Gastrocnemius medialis (tissue), 4 donors: ENCODE results near the gene C2orf74. TPM values are rescaled to one million over a fixed set of nuclear protein-coding genes. Genes with fewer than 3 reads are reported as not detected.
A peak's percentile ranks its signal among the peaks of the same experiment; 100 is the strongest.

Experiments
- ATAC-seq, 2 donors: fragments of 150-250 bp; one replicate each; pipeline ENCODE4 v1.9.1; 2016
- DNase-seq, 2 donors: peaks; one replicate each; pipeline ENCODE4 v3.0.0-alpha.2; 2019
- H3K27ac ChIP-seq, 4 donors: fragments of 200-600 bp; sonication (generic); 1 replicate in 1 of 4; 2 replicates in 3 of 4; pipeline ENCODE4 v1.5.1; 2016 to 2018; ENCODE audit warnings: mild to moderate bottlenecking in 2 of 4, moderate library complexity in 1 of 4
- H3K27me3 ChIP-seq, 3 donors: fragments of 200-600 bp; sonication (generic) in 2 of 3; 1 replicate in 1 of 3; 2 replicates in 2 of 3; pipeline versions ENCODE4 v1.5.1 to v1.6.0; 2016 to 2019; ENCODE audit warnings: mild to moderate bottlenecking in 1 of 3, moderate library complexity in 1 of 3
- H3K36me3 ChIP-seq, 2 donors: fragments of 200-600 bp; sonication (generic) in 1 of 2; one replicate each; pipeline ENCODE4 v1.5.1; 2017 to 2018
- H3K4me1 ChIP-seq, 2 donors: fragments of 200-600 bp; sonication (generic) in 1 of 2; one replicate each; pipeline ENCODE4 v1.5.1; 2016 to 2017; ENCODE audit warnings: mild to moderate bottlenecking in 2 of 2
- H3K4me3 ChIP-seq, 4 donors: fragments of 200-600 bp; sonication (generic) in 3 of 4; 1 replicate in 1 of 4; 2 replicates in 3 of 4; pipeline ENCODE4 v1.5.1; 2016 to 2019; ENCODE audit warnings: mild to moderate bottlenecking in 2 of 4
- H3K9me3 ChIP-seq, 3 donors: fragments of 200-600 bp; sonication (generic) in 2 of 3; 1 replicate in 1 of 3; 2 replicates in 2 of 3; pipeline ENCODE4 v1.5.1; 2016 to 2019
- POLR2A ChIP-seq, 2 donors: fragments of 450-650 bp; IDR thresholded peaks; one replicate each; pipeline ENCODE4 v1.6.1; 2017; ENCODE audit warnings: antibody characterized with exemption in 2 of 2, mild to moderate bottlenecking in 2 of 2, moderate library complexity in 2 of 2
- in situ Hi-C, 4 donors: fragments of 200-750 bp; cut with MboI; loops; one replicate each; pipeline versions ENCODE4 v1.15.0 to v1.8.0; 2017; ENCODE audit warnings: low sequenced_read_pairs in 4 of 4
- intact Hi-C: fragments of 100-400 bp; cut with DNase I; formaldehyde crosslinking; loops from one replicate; pipeline ENCODE4 v1.15.1; 2023; ENCODE audit warnings: low total_unique reads
- total RNA-seq, 4 donors: library from RNA; depleted of rRNA; stranded (reverse); fragments of >200 nt; gene quantifications; one replicate each; pipeline versions ENCODE4 v1.1.0 to v1.2.3, GENCODE V29; 2016
- TF ChIP-seq, protein P1 (sequence below), 5 experiments: fragments of 450-650 bp in 3 of 5; fragments of 200-600 bp in 2 of 5; sonication (generic) in 2 of 5; IDR thresholded peaks in 4 of 5; conservative IDR thresholded peaks in 1 of 5; 1 replicate in 4 of 5; 2 replicates in 1 of 5; pipeline ENCODE4 v1.5.1; 2016 to 2019; ENCODE audit warnings: antibody characterized with exemption in 5 of 5, mild to moderate bottlenecking in 3 of 5, moderate library complexity in 3 of 5

C2orf74 gene
- total RNA-seq, 4 donors from 2014 or later: 6.6 to 19.2 (median 8.4) TPM

DNA sequence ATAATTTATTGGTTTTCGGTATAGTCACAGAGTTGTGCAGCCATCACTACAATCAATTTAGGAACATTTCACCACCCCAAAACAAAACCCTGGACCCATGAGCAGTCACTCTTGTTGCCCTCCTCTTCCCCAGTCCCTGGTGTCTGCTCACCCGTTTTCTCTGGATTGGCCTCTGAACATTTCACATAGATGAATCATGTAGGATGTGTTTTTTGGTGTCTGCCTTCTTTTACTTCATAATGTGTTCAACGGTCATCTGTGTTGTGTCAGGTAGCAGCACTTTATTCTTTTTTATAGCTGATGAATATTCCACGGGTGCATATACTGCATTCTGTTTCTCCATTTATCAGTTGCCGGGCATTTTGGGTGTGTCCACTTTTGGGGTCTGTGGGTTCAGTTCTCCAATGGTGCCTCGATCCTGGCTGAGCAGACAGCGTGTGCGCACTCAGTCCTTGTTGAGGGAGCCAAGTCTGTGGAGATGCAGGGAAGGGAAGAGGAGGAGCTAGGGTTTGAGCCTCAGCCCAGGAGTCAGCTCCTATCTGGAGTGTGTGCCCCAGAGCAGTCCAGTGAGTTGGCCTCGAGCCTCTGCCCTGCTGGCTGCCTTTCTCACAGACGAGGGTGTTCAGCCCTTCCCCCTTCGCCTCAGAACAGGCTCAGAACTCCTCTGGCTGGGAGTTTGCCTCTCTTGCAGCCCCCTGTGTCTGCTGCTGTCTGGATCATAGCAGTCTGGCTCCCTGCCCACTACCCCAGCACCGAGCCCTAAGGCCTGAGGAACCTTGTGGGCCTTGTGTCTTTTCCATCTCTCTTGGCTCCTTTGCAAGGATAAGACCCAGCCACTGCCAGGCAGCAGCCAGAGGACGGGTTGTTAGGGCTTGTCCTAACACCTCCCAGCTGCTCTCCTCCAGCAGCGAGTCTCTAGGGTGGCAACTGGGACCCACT lies 18.0 kb downstream of the C2orf74 start:
- intact Hi-C loops: loop anchor here (5.0 kb wide), 2 partner anchors 113 to 133 kb away; partner anchors contain the start of gene SANBR
- ATAC-seq (no peak), DNase-seq (peak in 1 of 2 donors; percentile 44)
- peaks cover 0 to 42% of the 10 kb centered on the region in 2 donors for H3K36me3 ChIP-seq
- in situ Hi-C loops: no loop called here
- H3K9me3 ChIP-seq: no peaks in the 10 kb centered on the region
- H3K4me3 ChIP-seq: peak overlapping the region in 2 of 4 donors; percentile 9 to 10
- H3K27ac ChIP-seq: peak overlapping the region; percentile 93 to 99 (median 98)
- no peaks in the 10 kb centered on the region for H3K27me3 ChIP-seq
- H3K4me1 ChIP-seq: peaks cover 36 to 41% of the 10 kb centered on the region in 2 donors
- TF ChIP-seq, protein P1, sequence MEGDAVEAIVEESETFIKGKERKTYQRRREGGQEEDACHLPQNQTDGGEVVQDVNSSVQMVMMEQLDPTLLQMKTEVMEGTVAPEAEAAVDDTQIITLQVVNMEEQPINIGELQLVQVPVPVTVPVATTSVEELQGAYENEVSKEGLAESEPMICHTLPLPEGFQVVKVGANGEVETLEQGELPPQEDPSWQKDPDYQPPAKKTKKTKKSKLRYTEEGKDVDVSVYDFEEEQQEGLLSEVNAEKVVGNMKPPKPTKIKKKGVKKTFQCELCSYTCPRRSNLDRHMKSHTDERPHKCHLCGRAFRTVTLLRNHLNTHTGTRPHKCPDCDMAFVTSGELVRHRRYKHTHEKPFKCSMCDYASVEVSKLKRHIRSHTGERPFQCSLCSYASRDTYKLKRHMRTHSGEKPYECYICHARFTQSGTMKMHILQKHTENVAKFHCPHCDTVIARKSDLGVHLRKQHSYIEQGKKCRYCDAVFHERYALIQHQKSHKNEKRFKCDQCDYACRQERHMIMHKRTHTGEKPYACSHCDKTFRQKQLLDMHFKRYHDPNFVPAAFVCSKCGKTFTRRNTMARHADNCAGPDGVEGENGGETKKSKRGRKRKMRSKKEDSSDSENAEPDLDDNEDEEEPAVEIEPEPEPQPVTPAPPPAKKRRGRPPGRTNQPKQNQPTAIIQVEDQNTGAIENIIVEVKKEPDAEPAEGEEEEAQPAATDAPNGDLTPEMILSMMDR (IDR thresholded peaks at IDR 0.05 in 4 of 5, conservative IDR thresholded peaks at IDR 0.05 in 1 of 5): no peak
- no peak for TF ChIP-seq POLR2A (IDR thresholded peaks at IDR 0.05)

DNA sequence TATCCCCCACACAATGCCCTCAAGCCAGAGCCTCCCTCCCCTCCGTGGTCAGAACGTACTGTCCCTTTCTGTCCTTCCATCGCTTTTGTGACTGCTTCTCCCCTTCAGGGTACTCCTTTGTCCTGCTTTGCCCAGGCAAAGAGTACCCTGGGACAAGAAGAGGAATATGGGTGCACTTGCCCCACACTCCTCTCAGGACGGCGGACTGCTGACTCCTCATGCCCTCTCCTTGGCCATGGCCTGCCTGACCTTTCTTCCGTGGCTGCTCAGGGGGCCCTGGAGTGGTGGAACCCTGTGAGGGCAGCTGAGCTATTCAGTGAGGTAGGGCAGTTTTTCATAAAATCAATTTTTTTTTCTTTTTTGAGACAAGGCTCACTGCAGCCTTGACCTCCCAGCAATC lies 18.7 kb downstream of the C2orf74 start:
- Histone ChIP-seq H3K36me3 (peaks cover 2 to 49% of the 10 kb centered on the region in 2 donors), H3K4me3 (no peak overlapping the region), H3K9me3 (no peaks in the 10 kb centered on the region), H3K27me3 (no peaks in the 10 kb centered on the region), H3K4me1 (peaks cover 36 to 41% of the 10 kb centered on the region in 2 donors), H3K27ac (peak overlapping the region; percentile 93 to 99 (median 98))
- ATAC-seq: no peak
- no peak for TF ChIP-seq POLR2A (IDR thresholded peaks at IDR 0.05)
- TF ChIP-seq, protein P1 (IDR thresholded peaks at IDR 0.05 in 4 of 5, conservative IDR thresholded peaks at IDR 0.05 in 1 of 5): no peak
- in situ Hi-C loops: no loop called here
- intact Hi-C loops: no loop called here
- no peak for DNase-seq

DNA sequence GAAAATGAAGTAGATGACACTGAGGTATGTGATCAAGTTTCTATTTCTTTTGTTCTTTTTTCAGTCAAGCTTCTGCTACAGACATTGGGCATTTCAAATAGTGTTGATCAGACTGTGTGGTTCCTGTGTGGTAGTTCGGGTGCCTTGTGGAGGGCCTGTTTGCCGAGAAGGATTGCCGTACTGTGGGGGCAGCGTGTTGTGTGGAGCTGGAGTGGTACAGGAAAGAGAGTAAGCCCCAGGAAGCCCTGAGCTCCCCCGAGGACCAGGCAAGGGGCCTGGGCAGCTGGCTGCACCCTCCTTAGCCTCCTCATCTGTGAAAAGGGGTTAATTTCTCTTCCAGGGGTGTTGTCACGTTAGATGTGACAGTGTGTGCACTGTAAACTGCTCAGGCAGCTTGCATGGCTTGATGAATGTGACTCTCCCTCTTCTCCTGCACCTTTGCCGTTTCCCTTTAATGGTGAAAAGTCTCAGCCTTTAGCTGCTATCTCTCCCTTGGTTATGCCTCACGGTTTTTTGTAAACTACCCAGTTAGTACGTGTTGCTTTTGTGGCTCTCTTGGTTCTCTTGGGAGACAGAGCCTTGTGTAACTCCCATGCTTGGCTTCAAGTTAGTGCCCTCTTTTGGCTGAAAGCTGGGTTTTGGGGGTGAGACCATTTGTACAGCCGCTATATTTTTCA lies 19.5 kb downstream of the C2orf74 start:
- TF ChIP-seq, protein P1 (IDR thresholded peaks at IDR 0.05 in 4 of 5, conservative IDR thresholded peaks at IDR 0.05 in 1 of 5): no peak
- TF ChIP-seq POLR2A (IDR thresholded peaks at IDR 0.05): no peak
- Histone ChIP-seq H3K27ac (peak overlapping the region in 1 of 4 donors; percentile 99), H3K4me3 (no peak overlapping the region), H3K27me3 (no peaks in the 10 kb centered on the region), H3K9me3 (no peaks in the 10 kb centered on the region), H3K4me1 (peaks cover 35 to 41% of the 10 kb centered on the region in 2 donors), H3K36me3 (peaks cover 2 to 57% of the 10 kb centered on the region in 2 donors)
- intact Hi-C loops: no loop called here
- no peak for DNase-seq
- in situ Hi-C loops: no loop called here
- no peak for ATAC-seq

DNA sequence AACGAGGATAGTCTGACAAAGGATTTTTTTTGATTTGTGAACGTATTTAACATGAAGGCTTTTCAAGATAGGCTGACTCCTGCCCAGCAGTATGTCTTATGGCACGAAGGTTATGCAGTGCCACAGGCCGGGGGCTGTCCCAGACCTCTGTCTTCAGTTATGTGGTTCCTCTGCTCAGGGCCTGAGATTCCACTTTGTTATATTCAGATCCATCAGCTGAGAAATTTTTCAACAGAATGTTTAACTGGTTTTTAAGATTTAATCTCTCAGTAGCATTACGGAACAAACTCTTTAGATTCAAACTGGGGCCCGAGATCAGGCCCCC lies 20.0 kb downstream of the C2orf74 start:
- no peak for TF ChIP-seq POLR2A (IDR thresholded peaks at IDR 0.05)
- TF ChIP-seq, protein P1 (IDR thresholded peaks at IDR 0.05 in 4 of 5, conservative IDR thresholded peaks at IDR 0.05 in 1 of 5): no peak
- ATAC-seq: no peak
- in situ Hi-C loops: no loop called here
- no peak for DNase-seq
- Histone ChIP-seq H3K27ac (peak overlapping the region in 1 of 4 donors; percentile 8), H3K4me1 (peaks cover 34 to 41% of the 10 kb centered on the region in 2 donors), H3K36me3 (peaks cover 2 to 62% of the 10 kb centered on the region in 2 donors), H3K9me3 (no peaks in the 10 kb centered on the region), H3K4me3 (no peak overlapping the region), H3K27me3 (no peaks in the 10 kb centered on the region)
- intact Hi-C loops: no loop called here
